Measurements from ENCODE around the gene KLHL25.

KLHL25 gene

GRCh38 chr15:85717212-85717611, 77.5 kb downstream of the KLHL25 start:
- DNase-seq (ENCODE audit: low read depth), result no peak

GRCh38 chr15:85716261-85716660, 78.5 kb downstream of the KLHL25 start:
- no peak for DNase-seq (ENCODE audit: low read depth)

GRCh38 chr15:85711580-85712192, 83.0 kb downstream of the KLHL25 start:
- DNase-seq (ENCODE audit: low read depth), result no peak

GRCh38 chr15:85710340-85710842, 84.3 kb downstream of the KLHL25 start:
- DNase-seq (ENCODE audit: low read depth), result no peak
